ENCODE results near the gene ANG.

The ANG gene

GRCh38 chr14:20675669-20676068 lies 12.9 kb upstream of the ANG start:
- no peak for DNase-seq (ENCODE audit: low read depth in 1 of 2, low spot score in 1 of 2)

- DNase-seq (ENCODE audit: low read depth in 1 of 2, low spot score in 1 of 2), result no peak
These were observed 12.5 kb upstream of the ANG start for GRCh38 chr14:20676072-20676471.

GRCh38 chr14:20679907-20680306 lies 8.7 kb upstream of the ANG start:
- DNase-seq (ENCODE audit: low read depth in 1 of 2, low spot score in 1 of 2), result no peak

DNA sequence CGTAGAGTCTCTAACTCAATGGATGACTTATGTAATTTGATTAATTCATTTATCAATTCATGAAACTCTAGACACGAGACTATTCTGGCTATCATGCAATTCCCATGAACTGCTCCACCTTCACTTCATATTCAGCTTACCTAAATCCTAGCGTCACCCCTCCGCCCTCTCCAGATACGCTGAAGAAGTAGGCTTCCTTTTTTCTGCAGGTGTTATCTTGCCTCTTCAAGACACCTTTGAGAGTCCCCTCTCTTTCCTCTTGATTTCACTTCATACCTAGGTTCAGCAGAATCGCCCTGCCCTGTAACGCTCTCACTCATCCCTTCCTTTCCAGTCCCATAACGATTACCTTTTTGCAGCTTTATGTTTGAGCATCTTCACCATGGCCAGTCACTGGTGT lies 8.2 kb upstream of the ANG start:
- no peak for DNase-seq (ENCODE audit: low read depth in 1 of 2, low spot score in 1 of 2)

DNA sequence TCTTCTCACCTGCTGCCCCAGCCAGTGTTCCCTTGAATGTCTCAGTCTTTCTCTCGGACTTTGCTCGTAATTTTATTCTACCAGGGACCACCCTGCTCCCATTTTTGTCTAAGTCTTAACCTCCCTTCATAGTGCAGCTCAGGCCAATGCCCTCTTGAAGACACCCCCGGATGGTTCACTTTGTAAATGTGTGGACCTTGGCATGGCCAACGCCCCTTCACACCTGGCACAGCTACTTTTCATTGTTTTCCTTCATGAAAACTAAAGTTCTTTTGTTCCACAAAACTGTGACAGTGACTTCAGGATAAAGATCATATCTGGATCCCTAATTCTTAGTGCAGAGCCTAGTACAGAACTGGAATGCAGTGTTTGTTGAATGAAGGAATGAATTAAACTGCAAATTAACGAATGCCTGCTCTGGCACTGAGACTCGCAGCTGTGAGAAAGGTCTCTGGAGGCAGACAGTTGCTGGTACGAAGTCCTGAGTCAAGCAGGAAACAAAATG lies 7.7 kb upstream of the ANG start:
- no peak for DNase-seq (ENCODE audit: low read depth in 1 of 2, low spot score in 1 of 2)

- DNase-seq (ENCODE audit: low read depth in 1 of 2, low spot score in 1 of 2), result peak; percentile 87 to 91
These were observed 7.0 kb upstream of the ANG start for GRCh38 chr14:20681348-20682126.

- no peak for DNase-seq (ENCODE audit: low read depth in 1 of 2, low spot score in 1 of 2)
These were observed 6.5 kb upstream of the ANG start for GRCh38 chr14:20682127-20682434.

DNA sequence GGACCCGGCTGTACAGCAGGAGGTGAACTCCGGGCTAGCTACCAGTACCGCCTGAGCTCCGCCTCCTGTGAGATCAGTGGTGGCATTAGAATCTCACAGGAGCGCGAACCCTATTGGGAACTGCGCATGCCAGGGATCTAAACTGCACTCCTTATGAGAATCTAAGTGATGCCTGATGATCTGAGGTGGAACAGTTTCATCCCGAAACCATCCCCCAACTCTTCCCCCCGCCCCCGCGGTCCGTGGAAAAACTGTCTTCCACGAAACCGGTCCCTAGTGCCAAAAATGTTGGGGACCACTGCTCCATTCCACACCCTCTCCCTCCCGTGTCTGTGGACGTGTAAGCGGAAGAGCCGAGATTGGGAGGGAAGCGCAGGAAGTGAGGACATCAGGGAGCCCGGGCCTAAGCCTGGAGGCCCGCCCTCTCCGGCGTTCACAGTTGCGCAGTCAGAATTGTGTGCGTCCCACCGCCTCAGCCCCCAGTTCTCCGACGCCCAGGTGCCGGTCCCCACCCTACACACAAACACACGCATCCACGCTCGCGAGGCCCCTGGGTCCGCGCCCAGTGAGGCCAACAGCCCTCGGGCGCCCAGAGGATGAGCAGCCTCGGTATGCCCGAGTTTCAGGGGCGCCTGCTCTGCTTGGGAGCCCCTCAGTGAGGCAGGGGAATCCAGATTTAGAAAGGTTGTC lies 6.0 kb upstream of the ANG start:
- DNase-seq (ENCODE audit: low read depth in 1 of 2, low spot score in 1 of 2), result peak; percentile 61 to 69

GRCh38 chr14:20683125-20683890 lies 5.3 kb upstream of the ANG start:
- peak; percentile 62 to 89 for DNase-seq (ENCODE audit: low read depth in 1 of 2, low spot score in 1 of 2)

- DNase-seq (ENCODE audit: low read depth in 1 of 2, low spot score in 1 of 2), result peak; percentile 78 to 81
These were observed 4.5 kb upstream of the ANG start, which contains the start of gene RNASE4 for GRCh38 chr14:20683891-20684661. Gene RNASE4 (plus strand): TSS chr14:20684560. CDS start chr14:20699372, 14,812 bp downstream.

DNA sequence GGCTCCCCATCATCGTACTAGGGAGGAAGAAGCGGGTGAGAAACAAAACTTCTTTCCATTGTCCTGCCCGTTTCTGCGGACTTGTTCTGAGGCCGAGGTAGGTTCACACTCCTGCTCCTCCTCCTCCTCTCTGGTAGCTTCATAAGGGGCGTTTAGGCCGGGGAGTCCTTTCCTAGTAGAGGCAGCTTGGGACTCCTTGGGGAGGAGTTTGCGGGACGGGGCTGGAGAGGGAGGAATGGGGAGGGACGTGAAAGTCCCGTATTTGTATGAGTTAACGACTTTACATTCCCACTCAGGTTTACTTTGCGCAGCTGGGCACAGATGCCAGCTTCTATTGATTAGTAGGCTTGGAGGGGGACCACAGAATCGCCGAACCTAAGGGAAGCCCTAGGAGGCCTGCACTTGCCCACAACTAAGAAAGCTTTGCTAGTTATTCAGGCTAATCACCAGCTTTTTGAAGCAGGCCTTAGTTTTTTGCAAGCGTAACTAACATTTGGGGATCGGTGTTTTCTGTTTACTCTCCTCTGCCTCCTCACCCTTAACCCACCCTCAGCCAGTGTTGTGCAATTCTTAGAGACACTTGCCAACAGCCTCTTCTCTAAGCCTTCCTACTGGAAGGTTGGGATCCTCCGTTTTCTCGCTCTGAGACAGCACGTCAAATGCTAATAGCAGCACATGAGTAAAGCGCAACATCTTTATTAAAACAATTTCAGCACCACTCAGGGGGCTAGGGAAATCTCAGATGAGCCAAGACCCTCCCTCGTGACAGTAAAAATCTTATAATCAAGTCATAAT lies 3.7 kb upstream of the ANG start:
- DNase-seq (ENCODE audit: low read depth in 1 of 2, low spot score in 1 of 2), result no peak

- no peak for DNase-seq (ENCODE audit: low read depth in 1 of 2, low spot score in 1 of 2)
These were observed 2.0 kb upstream of the ANG start for GRCh38 chr14:20686386-20687143.

- no peak for DNase-seq (ENCODE audit: low read depth in 1 of 2, low spot score in 1 of 2)
These were observed 1.0 kb upstream of the ANG start for GRCh38 chr14:20687362-20688166.

DNA sequence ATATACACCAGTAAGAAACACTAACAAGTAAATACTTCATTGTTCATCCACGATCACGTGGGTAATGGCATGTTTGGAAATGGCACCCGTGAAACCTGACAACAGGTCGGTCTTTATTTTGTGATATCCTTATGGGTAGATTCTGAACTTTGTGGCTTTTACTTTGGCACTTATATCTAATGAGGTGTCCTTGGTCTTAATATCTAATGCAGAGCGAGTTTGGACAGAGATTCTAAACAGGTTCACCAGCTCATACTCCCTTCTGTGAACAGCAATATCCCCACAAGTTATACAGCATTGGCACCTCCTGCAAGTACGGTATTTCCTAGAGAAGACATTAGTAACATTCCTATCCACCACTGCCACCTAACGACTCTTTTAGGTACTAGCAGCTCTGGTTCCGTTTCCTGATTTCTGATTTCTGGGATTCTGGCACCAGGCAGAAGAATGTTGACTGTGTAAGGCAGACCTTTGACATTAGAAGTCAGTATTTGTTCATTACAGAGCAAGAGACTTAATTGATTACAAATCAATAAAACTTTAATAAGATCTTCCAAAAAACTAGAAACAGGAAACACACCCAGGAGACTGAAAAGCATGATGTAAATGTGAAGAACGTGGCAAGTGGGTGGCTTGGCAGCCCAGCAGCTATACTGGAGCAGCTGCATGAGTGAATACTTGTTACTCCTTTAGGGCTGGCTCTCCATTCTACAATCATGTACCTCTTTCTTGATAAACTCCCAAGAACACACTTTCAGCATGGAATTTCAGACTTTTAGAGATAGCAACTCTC lies 2.5 kb downstream of the ANG start:
- peak in 1 of 2 donors; percentile 46 for DNase-seq (ENCODE audit: low read depth in 1 of 2, low spot score in 1 of 2)

- no peak for DNase-seq (ENCODE audit: low read depth in 1 of 2, low spot score in 1 of 2)
These were observed 3.7 kb downstream of the ANG start for GRCh38 chr14:20692116-20692751.

GRCh38 chr14:20696764-20697163 lies 8.2 kb downstream of the ANG start:
- no peak for DNase-seq (ENCODE audit: low read depth in 1 of 2, low spot score in 1 of 2)

DNA sequence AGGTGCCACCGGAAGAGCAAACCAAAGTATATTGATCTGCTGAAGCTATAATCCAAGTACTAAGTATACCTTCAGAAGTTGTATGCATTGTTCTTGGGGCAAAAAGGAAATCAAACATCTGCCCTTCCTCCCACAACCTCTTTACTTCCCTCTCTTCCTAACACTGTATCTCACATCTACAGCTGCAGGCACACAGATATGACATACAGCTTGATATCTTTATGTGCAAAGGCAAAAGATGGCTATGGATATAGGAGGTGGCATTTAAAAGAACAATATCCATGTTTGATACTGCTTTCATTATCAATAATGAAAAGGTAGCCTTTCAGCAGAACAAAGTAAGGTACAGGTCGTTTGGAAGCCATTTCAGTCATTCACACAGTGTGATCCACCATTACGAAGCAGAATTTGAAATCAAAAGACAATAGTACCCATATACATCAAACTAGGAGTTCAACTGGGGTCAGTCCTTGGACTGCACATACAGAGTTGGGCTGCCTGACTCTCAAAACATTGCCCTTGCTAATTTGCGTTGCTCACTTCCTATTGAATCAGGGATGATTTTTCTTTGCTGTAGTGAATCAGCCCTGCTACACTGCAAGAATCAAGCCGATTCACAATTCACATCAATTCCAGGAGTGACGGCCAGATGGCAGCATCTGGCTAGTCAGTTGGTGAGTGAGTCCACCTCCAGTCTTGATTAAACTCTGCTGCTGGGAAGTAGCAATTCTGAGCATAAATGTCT lies 8.9 kb downstream of the ANG start:
- DNase-seq (ENCODE audit: low read depth in 1 of 2, low spot score in 1 of 2), result peak; percentile 18 to 46
